ENCODE results near the gene CYP2A7. TPM values are rescaled to one million over a fixed set of nuclear protein-coding genes. Genes with fewer than 3 reads are reported as not detected.
"Not testable (repeated sequence)": the region's sequence is repeated elsewhere in the genome, so short reads cannot be mapped to it uniquely, and the experiment has no call there.

Gene CYP2A7
- total RNA-seq: not detected
- polyA plus RNA-seq: 0.49 TPM

- not testable (repeated sequence) for H3K27ac ChIP-seq (ENCODE audit: low read depth); H3K4me3 ChIP-seq (ENCODE audit: low read depth, low read length); H3K4me1 ChIP-seq (ENCODE audit: insufficient read depth); DNase-seq (ENCODE audit: extremely low spot score); H3K36me3 ChIP-seq (ENCODE audit: insufficient read depth)
- WGBS: 84% methylated on average over 3 of the region's 3 CpGs
These were observed at the start of gene CYP2A7 for GRCh38 chr19:40882062-40882461. CYP2A7 (minus strand) TSS chr19:40882231; CDS start chr19:40882210, 21 bp downstream.

DNA sequence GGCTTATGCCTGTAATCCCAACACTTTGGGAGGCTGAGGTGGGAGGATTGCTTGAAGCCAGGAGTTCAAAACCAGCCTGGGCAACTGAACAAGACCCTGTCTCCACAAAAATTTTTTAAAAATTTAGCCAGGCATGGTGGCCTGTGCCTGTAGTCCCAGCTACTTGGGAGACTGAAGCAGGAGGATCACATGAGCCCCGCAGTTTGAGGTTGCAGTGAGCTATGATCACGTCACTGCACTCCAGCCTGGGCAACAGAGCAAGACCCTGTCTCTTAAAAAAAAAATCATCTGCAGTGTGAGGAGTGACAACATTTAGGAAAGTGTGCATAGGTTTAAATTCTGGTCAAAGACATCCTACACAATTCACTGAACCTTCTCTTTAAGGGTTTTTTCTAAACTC lies 48.8 kb upstream of the CYP2A7 start:
- not testable (repeated sequence) for H3K4me1 ChIP-seq (ENCODE audit: insufficient read depth); H3K4me3 ChIP-seq (ENCODE audit: low read depth, low read length); H3K27ac ChIP-seq (ENCODE audit: low read depth); DNase-seq (ENCODE audit: extremely low spot score); H3K36me3 ChIP-seq (ENCODE audit: insufficient read depth)
- 88% methylated on average over 2 of the region's 2 CpGs for WGBS

DNA sequence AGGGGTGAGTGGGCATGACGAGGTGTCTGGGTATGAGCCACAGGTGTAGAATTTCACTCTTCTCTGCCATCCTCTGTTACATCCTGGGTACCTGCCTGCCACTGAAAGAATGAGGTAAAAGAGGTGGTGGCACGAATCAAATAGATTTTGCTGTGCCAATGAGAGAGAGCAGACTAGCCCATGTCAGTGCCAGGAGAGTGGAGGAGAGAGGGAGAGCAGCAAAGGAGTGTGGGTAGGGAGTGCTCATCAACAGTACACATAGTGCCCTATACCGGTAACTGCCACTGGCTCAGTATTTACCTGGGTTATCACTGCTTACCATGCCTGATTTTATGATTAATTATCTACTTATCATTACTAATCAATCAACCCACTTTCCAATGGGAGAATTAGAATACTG lies 47.9 kb upstream of the CYP2A7 start:
- not testable (repeated sequence) for H3K27ac ChIP-seq (ENCODE audit: low read depth); DNase-seq (ENCODE audit: extremely low spot score); H3K36me3 ChIP-seq (ENCODE audit: insufficient read depth); H3K4me3 ChIP-seq (ENCODE audit: low read depth, low read length); H3K4me1 ChIP-seq (ENCODE audit: insufficient read depth)
- WGBS: 78% methylated on average over 3 of the region's 3 CpGs

- no peak overlapping the region for H3K4me3 ChIP-seq (ENCODE audit: low read depth, low read length)
- no peaks in the 10 kb centered on the region for H3K4me1 ChIP-seq (ENCODE audit: insufficient read depth)
- DNase-seq (ENCODE audit: extremely low spot score): no peak
- H3K27ac ChIP-seq (ENCODE audit: low read depth): no peak overlapping the region
- 62% methylated on average over 1 of the region's 1 CpG for WGBS
- no peaks in the 10 kb centered on the region for H3K36me3 ChIP-seq (ENCODE audit: insufficient read depth)
These were observed 46.8 kb upstream of the CYP2A7 start for GRCh38 chr19:40928850-40929249.

DNA sequence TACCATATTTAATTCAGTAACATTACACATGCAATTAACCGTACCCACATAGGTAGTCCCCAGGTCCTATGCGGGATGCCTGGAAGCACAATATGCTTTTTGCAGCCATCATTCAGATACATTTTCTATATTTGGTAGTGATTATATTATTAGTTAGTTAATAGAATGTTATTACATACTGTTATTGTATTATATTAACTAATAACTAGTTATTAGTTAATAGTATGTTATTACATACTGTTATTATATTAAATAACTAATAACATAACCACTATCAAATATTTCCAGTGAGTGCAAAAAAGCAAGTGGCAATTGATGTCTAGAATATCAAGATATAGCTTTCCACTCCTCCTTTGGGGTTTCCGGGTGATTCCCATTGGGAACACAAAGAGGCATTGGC lies 45.5 kb upstream of the CYP2A7 start:
- Histone ChIP-seq H3K36me3 (ENCODE audit: insufficient read depth) (no peaks in the 10 kb centered on the region), H3K27ac (ENCODE audit: low read depth) (no peak overlapping the region), H3K4me3 (ENCODE audit: low read depth, low read length) (no peak overlapping the region), H3K4me1 (ENCODE audit: insufficient read depth) (no peaks in the 10 kb centered on the region)
- no peak for DNase-seq (ENCODE audit: extremely low spot score)
- 80% methylated on average over 3 of the region's 3 CpGs for WGBS

- not testable (repeated sequence) for H3K27ac ChIP-seq (ENCODE audit: low read depth); H3K4me3 ChIP-seq (ENCODE audit: low read depth, low read length); H3K4me1 ChIP-seq (ENCODE audit: insufficient read depth); H3K36me3 ChIP-seq (ENCODE audit: insufficient read depth); DNase-seq (ENCODE audit: extremely low spot score)
- WGBS: 97% methylated on average over 1 of the region's 1 CpG
These were observed 44.2 kb upstream of the CYP2A7 start for GRCh38 chr19:40926276-40926675.

- Histone ChIP-seq H3K27ac (ENCODE audit: low read depth) (no peak overlapping the region), H3K4me1 (ENCODE audit: insufficient read depth) (no peaks in the 10 kb centered on the region), H3K36me3 (ENCODE audit: insufficient read depth) (no peaks in the 10 kb centered on the region), H3K4me3 (ENCODE audit: low read depth, low read length) (no peak overlapping the region)
- WGBS: 83% methylated on average over 7 of the region's 7 CpGs
- no peak for DNase-seq (ENCODE audit: extremely low spot score)
These were observed 41.9 kb upstream of the CYP2A7 start for GRCh38 chr19:40923934-40924391.

GRCh38 chr19:40922237-40923160 lies 40.5 kb upstream of the CYP2A7 start:
- not testable (repeated sequence) for H3K4me1 ChIP-seq (ENCODE audit: insufficient read depth); H3K27ac ChIP-seq (ENCODE audit: low read depth); DNase-seq (ENCODE audit: extremely low spot score); H3K36me3 ChIP-seq (ENCODE audit: insufficient read depth); H3K4me3 ChIP-seq (ENCODE audit: low read depth, low read length)
- WGBS: 40% methylated on average over 11 of the region's 11 CpGs

DNA sequence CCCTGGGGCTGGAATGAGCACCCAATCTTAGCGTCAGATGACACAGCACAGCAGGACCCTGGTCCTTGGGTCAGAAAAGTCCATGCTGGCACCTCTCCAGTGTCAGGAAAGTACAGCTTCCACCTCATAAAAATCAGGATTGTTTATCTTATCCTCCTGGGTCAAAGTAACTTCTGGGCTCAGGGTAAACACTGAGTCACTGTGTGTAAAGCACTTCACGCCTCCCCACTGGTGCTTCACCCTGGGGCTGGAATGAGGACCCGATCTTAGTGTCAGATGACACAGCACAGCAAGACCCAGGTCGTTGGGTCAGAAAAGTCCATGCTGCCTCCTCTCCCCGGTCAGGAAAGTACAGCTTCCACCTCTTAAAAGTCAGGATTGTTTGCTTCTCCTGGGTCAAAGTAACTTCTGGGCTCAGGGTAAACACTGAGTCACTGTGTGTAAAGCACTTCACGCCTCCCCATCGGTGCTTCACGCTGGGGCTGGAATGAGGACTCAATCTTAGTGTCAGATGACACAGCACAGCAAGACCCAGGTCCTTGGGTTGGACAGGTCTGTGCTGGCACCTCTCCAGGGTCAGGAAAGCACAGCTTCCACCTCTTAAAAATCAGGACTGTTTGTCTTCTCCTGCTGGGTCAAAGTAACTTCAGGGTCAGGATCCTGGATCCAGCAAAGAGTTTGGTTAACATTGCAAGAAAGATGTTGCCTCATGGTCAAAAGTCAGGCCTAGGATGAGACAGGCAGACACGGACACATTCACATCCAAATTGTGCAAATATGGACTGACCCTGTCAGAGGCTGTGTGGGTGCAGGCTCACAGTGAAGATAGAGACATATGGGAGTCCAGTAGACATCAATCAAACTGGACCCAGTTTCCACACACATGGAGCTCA lies 39.2 kb upstream of the CYP2A7 start:
- DNase-seq (ENCODE audit: extremely low spot score): no peak
- Histone ChIP-seq H3K4me1 (ENCODE audit: insufficient read depth) (no peaks in the 10 kb centered on the region), H3K36me3 (ENCODE audit: insufficient read depth) (no peaks in the 10 kb centered on the region), H3K4me3 (ENCODE audit: low read depth, low read length) (no peak overlapping the region), H3K27ac (ENCODE audit: low read depth) (no peak overlapping the region)
- WGBS: 18% methylated on average over 9 of the region's 9 CpGs

GRCh38 chr19:40920300-40921004 lies 38.4 kb upstream of the CYP2A7 start:
- no peak overlapping the region for H3K27ac ChIP-seq (ENCODE audit: low read depth)
- 80% methylated on average over 4 of the region's 4 CpGs for WGBS
- H3K36me3 ChIP-seq (ENCODE audit: insufficient read depth): no peaks in the 10 kb centered on the region
- DNase-seq (ENCODE audit: extremely low spot score): no peak
- H3K4me1 ChIP-seq (ENCODE audit: insufficient read depth): no peaks in the 10 kb centered on the region
- no peak overlapping the region for H3K4me3 ChIP-seq (ENCODE audit: low read depth, low read length)

DNA sequence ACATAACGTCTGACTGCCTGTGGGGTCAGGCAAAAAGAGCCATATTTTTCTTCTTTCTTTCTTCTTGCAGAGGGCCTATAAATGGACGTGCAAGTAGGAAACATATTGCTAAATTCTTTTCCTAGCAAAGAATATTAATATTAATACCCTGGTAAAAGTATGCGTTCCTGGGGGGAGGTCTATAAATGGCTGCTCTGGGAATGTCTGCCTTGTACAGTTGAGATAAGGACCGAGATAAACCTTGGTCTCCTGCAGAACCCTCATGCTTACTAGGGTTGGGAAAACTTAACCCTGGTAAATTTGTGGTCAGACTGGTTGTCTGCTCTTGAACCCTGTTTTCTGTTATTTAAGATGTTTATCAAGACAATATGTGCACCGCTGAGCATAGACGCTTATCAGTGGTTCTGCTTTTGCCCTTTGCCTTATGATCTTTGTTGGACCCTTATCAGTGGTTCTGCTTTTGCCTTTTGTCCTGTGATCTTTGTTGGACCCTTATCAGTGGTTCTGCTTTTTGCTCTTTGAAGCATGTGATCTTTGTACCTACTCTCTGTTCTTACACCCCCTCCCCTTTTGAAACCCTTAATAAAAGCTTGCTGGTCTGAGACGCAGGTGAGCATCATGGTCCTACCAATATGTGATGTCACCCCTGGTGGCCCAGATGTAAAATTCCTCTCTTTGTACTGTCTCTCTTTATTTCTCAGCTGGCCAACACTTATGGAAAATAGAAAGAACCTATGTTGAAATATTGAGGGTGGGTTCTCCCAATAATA lies 37.7 kb upstream of the CYP2A7 start:
- H3K4me3 ChIP-seq (ENCODE audit: low read depth, low read length); H3K36me3 ChIP-seq (ENCODE audit: insufficient read depth); H3K27ac ChIP-seq (ENCODE audit: low read depth); DNase-seq (ENCODE audit: extremely low spot score); H3K4me1 ChIP-seq (ENCODE audit: insufficient read depth): not testable (repeated sequence)
- 85% methylated on average over 7 of the region's 7 CpGs for WGBS

DNA sequence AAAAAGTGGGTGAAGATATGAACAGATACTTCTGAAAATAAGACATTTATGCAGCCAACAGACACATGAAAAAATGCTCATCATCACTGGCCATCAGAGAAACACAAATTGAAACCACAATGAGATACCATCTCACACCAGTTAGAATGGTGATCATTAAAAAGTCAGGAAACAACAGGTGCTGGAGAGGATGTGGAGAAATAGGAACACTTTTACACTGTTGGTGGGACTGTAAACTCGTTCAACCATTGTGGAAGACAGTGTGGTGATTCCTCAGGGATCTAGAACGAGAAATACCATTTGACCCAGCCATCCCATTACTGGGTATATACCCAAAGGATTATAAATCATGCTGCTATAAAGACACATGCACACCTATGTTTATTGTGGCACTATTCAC lies 36.3 kb upstream of the CYP2A7 start:
- 58% methylated on average over 2 of the region's 2 CpGs for WGBS

DNA sequence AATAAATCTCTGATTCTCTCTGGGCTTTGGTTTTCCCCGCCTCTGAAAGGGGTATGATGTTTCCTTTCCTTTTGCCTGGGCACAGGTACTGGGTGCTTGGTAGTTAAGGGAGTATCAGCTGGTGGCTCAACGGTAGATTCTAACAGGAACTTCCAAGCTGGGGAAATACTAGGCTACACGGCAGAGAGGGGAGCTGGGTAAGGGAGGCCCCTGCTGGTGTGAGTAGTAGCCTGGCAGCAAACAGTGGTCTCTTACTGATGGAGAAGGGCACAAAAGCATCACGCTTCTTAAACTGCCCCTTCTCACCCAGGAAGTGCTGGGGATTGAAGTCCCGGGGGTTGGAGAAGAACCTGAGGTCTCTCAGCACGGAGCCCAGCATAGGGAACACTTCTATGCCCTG lies 26.9 kb upstream of the CYP2A7 start:
- no peak overlapping the region for H3K27ac ChIP-seq (ENCODE audit: low read depth)
- WGBS: 53% methylated on average over 6 of the region's 6 CpGs
- H3K4me1 ChIP-seq (ENCODE audit: insufficient read depth): no peaks in the 10 kb centered on the region
- DNase-seq (ENCODE audit: extremely low spot score): no peak
- no peaks in the 10 kb centered on the region for H3K36me3 ChIP-seq (ENCODE audit: insufficient read depth)
- H3K4me3 ChIP-seq (ENCODE audit: low read depth, low read length): no peak overlapping the region

More for the DNA sequence above, 36.3 kb upstream of the CYP2A7 start:
- H3K27ac ChIP-seq (ENCODE audit: low read depth); H3K4me1 ChIP-seq (ENCODE audit: insufficient read depth); H3K36me3 ChIP-seq (ENCODE audit: insufficient read depth); DNase-seq (ENCODE audit: extremely low spot score); H3K4me3 ChIP-seq (ENCODE audit: low read depth, low read length): not testable (repeated sequence)
